ENCODE results near the gene POLR2J3.
"Not testable (repeated sequence)": the region's sequence is repeated elsewhere in the genome, so short reads cannot be mapped to it uniquely, and the experiment has no call there.

POLR2J3 gene

DNA sequence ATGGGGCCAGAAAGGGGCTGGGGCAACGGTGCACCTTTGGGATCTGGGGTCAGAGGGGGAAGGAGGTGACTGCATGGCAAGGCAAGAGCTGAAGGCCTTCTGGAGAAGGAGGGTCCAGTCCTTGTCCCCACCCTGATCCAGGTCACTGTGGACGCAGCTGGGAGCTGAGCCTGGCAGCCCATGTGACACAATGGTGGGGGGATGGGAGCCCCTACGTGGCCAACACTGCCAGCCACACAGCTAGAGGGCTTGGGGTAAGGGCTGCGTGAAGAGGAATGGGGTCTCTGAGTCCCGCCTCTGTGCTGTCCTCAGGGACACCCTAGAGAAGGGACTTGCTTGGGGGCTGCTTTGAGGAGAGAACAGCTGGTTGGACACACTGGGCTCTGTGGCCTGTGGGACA is 9.3 kb upstream of the POLR2J3 start:
- DNase-seq, result not testable (repeated sequence)

GRCh38 chr7:102578486-102578885 is 6.1 kb upstream of the POLR2J3 start:
- not testable (repeated sequence) for DNase-seq

GRCh38 chr7:102577315-102578240 is 5.2 kb upstream of the POLR2J3 start:
- DNase-seq, result not testable (repeated sequence)

DNA sequence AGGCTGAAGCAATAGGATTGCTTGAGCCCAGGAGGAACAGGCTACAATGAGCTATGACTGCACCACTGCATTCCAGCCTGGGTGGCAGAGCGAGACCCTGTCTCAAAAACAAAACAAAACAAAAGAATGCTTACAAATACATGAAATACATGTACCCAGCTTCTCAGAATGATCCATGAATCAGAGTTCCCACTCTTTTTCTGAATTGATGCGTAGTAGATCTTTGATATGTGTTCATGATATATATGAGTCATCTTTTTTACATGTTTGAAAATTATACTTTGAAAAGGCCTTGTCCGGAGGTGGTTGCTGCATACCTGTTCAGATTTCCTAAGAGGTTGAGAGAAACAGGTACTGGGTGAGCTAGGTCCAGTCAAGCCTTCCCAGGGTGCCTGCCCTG is 4.0 kb upstream of the POLR2J3 start:
- not testable (repeated sequence) for DNase-seq

DNA sequence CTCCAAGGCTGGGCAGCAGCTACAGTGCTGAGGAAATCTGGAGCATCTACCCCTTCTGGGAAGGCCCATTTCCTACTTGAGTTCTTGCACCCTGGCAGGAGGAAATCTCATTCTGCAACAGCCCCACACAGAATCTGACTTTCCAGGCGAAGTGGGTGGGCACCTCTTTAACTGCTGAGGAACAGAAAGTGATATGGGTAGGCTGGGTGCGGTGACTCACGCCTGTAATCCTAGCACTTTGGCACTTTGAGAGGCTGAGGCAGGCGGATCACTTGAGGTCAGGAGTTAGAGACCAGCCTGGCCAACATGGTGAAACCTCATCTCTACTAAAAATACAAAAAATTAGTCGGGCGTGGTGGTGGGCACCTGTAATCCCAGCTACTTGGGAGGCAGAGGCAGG is 2.2 kb upstream of the POLR2J3 start:
- not testable (repeated sequence) for DNase-seq

GRCh38 chr7:102568620-102569019 is 3.8 kb downstream of the POLR2J3 start:
- DNase-seq, result not testable (repeated sequence)

- not testable (repeated sequence) for DNase-seq
Measured at GRCh38 chr7:102550808-102551422, 21.5 kb downstream of the POLR2J3 start, which contains the start of gene SPDYE2. Gene SPDYE2, plus strand, starts transcription at chr7:102551226. Its CDS starts 2,030 bp downstream, at chr7:102553256.

- DNase-seq, result not testable (repeated sequence)
Measured at GRCh38 chr7:102546353-102546752, 26.0 kb downstream of the POLR2J3 start.

GRCh38 chr7:102545288-102545687 is 27.1 kb downstream of the POLR2J3 start:
- not testable (repeated sequence) for DNase-seq

DNA sequence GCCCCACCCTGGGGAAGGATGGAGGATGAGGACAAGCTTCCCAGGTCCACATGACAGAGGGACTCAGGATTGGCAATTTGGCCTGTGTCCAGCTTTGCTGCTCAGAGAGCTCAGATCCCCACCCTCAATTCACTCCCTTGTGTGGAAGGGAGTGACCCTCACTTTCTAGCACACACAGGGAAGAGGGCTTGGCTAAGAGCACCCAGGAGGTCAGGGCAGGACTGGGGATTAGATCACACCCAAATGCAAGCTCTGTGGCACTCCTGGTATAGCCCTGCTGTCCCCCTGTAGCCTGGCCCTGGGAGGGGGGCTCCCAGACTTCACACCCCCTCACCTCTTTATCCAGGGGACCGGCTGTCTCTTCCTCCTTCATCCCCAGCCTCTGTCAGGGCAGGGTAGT is 28.0 kb downstream of the POLR2J3 start:
- DNase-seq, result not testable (repeated sequence)

GRCh38 chr7:102543596-102543995 is 28.8 kb downstream of the POLR2J3 start, which contains the start of gene UPK3BL2:
Gene UPK3BL2, minus strand, starts transcription at chr7:102543696. Its CDS starts 60 bp downstream, at chr7:102543636.
- DNase-seq, result not testable (repeated sequence)

GRCh38 chr7:102542771-102543170 is 29.6 kb downstream of the POLR2J3 start:
- not testable (repeated sequence) for DNase-seq

DNA sequence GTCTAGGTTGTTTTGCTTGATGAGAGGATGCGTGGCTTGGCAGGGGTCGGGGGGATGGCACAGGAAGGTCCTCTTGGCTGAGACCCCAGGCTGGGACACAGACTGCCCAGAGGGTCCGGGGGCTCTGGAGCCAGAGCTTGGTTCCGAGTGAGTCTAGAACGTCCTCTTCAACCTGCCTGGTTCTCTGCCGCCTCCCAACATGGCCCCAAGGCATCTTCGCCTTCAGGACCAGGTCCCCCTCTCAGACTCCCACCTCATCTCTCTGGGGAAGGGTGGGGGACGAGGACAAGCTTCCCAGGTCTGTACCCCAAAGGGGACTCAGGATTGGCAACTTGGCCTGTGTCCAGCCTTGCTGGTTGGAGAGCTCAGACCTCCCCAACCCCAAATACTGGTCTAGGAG is 30.3 kb downstream of the POLR2J3 start:
- DNase-seq, result not testable (repeated sequence)

- DNase-seq, result not testable (repeated sequence)
Measured at GRCh38 chr7:102540604-102541003, 31.8 kb downstream of the POLR2J3 start.

GRCh38 chr7:102535062-102535615 is 37.2 kb downstream of the POLR2J3 start:
- not testable (repeated sequence) for DNase-seq

DNA sequence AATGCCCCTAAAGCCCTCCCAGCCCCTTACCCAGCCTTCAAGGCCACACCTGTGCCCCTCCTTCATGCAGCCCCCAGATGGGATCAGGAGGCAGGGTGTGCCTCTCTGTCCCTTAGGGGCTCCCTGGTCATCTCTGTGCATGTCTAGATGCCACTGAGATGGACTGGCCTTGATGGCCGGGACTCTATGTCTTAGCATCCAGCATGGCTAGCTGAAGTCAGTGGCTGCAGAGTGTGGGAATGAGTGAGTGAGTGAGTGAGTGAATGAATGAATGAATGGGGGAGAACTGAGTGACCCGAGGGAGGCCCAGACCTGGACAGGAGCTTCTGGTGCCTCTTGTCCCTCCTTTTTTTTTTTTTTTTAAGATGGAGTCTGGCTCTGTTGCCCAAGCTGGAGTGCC is 40.3 kb downstream of the POLR2J3 start:
- DNase-seq, result not testable (repeated sequence)

GRCh38 chr7:102531583-102531982 is 40.8 kb downstream of the POLR2J3 start:
- DNase-seq, result not testable (repeated sequence)

DNA sequence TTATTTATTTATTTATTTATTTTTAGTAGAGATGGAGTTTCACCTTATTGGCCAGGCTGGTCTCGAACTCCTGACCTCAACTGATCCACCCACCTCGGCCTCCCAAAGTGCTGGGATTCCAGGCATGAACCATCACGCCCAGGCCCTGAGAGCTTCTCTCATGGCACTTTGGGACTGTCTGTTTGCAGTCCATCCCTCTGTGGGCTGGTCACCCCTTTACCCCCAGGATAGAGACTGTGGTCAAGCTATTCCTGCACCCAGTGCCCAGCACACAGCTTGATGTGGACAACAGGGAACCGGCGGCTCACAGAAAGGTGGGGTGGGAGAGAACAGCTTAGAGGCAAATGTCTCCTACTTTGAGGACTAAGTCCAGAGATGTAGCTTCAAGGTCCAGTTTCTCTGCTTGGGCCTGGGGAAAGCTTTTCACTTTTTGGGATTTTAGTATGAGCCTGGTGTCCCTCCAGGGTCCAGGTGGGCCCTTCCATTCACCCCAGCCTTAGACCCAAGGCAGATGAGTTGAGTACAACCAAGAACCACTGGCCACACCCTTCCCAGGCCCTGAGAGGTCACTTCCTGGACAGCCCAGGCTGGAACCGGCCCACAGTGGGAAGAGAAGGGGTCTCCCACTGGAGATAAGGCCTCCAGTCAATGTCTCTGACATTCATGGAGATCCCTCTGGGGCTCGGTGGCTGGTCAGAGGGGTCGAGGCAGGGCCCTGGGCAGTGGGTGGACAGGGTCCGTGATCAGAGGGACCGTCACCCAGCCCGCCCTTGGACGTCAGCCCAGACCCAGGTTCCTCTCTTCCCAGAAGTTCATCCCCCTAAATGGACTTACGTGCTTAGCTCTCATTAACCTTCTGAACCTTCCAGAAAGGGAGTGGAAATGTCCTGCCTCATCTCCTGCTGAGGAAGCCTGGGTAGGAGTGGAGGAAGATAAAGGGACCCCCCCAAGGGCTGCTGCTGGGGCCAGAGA is 44.3 kb downstream of the POLR2J3 start:
- not testable (repeated sequence) for DNase-seq

- DNase-seq, result not testable (repeated sequence)
Measured at GRCh38 chr7:102527182-102527581, 45.2 kb downstream of the POLR2J3 start.

GRCh38 chr7:102524803-102525202 is 47.6 kb downstream of the POLR2J3 start:
- not testable (repeated sequence) for DNase-seq

DNA sequence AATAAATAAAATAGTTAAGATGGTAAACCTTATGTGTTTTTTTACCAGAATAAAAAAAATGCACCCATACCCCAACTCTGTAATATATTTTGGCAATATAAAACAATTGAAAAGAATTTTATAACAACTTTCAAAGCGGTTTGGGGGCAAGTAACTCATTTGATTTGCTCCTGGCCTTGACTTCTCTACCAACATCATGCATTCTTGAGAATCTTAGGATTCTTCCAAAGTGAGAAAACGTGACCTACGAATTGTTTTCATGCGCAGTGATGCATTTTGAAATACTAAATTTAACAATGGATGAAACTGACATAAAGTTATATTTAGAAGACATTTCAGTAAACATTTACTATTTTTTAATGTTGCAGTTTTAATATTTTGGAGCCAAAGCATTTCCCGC is 51.6 kb downstream of the POLR2J3 start:
- not testable (repeated sequence) for DNase-seq

DNA sequence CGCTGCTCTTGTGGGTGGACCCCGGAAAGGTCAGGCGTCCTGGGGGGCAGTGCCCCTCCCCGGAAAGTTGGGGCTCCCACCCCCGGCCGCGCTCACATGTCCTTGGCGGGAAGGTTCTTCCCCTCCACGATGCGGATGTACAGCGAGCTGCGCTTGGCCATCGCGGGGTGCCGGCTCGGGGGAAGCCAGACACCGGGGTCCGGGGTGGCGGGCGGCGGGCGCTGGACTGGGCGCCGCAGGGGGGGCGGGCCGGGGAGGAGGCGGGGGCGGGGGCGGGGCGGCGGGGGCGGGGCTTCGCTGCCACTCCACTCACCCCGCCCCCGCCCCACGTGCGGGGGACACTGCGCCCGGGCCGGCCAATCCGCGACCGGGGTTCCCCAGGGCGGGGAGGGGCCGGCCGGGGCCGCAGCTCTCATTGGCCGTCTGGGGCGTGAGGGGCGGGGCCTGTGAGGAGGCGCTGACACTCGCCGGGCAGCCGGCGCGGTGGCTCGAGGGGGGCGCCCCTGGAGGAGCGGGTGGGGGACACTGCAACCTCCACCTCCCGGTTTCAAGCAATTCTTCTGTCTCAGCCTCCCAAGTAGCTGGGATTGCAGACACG is 54.7 kb downstream of the POLR2J3 start, which contains the start of gene RASA4B:
TSS of gene RASA4B (minus strand) at position 228 of the 598 bp plus-strand sequence. CDS start at position 161, 67 bp downstream.
- DNase-seq, result not testable (repeated sequence)
